Esophagus squamous epithelium (tissue), 5 donors: ENCODE data around the gene STOX1. TPM values are rescaled to one million over a fixed set of nuclear protein-coding genes. Genes with fewer than 3 reads are reported as not detected.
"Not testable (repeated sequence)": the region's sequence is repeated elsewhere in the genome, so short reads cannot be mapped to it uniquely, and the experiment has no call there.

ENCODE experiments used
- DNase-seq: peaks from one replicate; lab custom pipeline; 2025; lab: John Stamatoyannopoulos, UW
- H3K27ac ChIP-seq, 4 donors: fragments of 200-600 bp; sonication (generic); one replicate each; pipeline ENCODE4 v1.5.1; 2016 to 2019; ENCODE audit warnings: mild to moderate bottlenecking in 1 of 4
- H3K27me3 ChIP-seq, 4 donors: fragments of 200-600 bp; sonication (generic); 1 replicate in 3 of 4; 2 replicates in 1 of 4; pipeline versions ENCODE4 v1.5.1 to v1.6.0; 2017 to 2021; ENCODE audit warnings: antibody characterized with exemption in 1 of 4
- H3K36me3 ChIP-seq, 3 donors: fragments of 200-600 bp; sonication (generic); one replicate each; pipeline ENCODE4 v1.5.1; 2016 to 2019
- H3K4me1 ChIP-seq, 3 donors: fragments of 200-600 bp; sonication (generic); one replicate each; pipeline ENCODE4 v1.5.1; 2017 to 2019
- H3K4me3 ChIP-seq, 4 donors: fragments of 200-600 bp; sonication (generic); 1 replicate in 3 of 4; 2 replicates in 1 of 4; pipeline ENCODE4 v1.5.1; 2016 to 2019; ENCODE audit warnings: mild to moderate bottlenecking in 2 of 4, moderate library complexity in 1 of 4
- H3K9me3 ChIP-seq, 3 donors: fragments of 200-600 bp; sonication (generic); one replicate each; pipeline ENCODE4 v1.5.1; 2016 to 2019
- POLR2A ChIP-seq, 4 donors: fragments of 450-650 bp; IDR thresholded peaks; one replicate each; pipeline ENCODE4 v1.6.1; 2017; ENCODE audit warnings: antibody characterized with exemption in 4 of 4, mild to moderate bottlenecking in 4 of 4, moderate library complexity in 3 of 4
- WGBS, 2 donors: methylation state at CpG; one replicate each; pipeline ENCODE4 v1.1.5; 2018; 5-methylcytosine and 5-hydroxymethylcytosine counted together
- intact Hi-C: fragments of 100-400 bp; cut with DNase I; formaldehyde crosslinking; loops from one replicate; pipeline ENCODE4 v1.15.0; 2022
- total RNA-seq, 4 donors: library from RNA; depleted of rRNA; stranded (reverse); fragments of >200 nt; gene quantifications; one replicate each; pipeline ENCODE4 v1.1.0, GENCODE V29; 2016
- TF ChIP-seq, protein P1 (sequence below), 6 experiments: fragments of 450-650 bp in 4 of 6; fragments of 200-600 bp in 2 of 6; sonication (generic) in 2 of 6; IDR thresholded peaks; one replicate each; pipeline ENCODE4 v1.5.1; 2016 to 2019; ENCODE audit warnings: antibody characterized with exemption in 6 of 6, mild to moderate bottlenecking in 4 of 6, moderate library complexity in 4 of 6
- donor health status: DM: yes; HTN: yes; CAD: no.

The STOX1 gene
- total RNA-seq, 4 donors from 2014 or later: 0.19 to 2.1 (median 1.5) TPM

DNA sequence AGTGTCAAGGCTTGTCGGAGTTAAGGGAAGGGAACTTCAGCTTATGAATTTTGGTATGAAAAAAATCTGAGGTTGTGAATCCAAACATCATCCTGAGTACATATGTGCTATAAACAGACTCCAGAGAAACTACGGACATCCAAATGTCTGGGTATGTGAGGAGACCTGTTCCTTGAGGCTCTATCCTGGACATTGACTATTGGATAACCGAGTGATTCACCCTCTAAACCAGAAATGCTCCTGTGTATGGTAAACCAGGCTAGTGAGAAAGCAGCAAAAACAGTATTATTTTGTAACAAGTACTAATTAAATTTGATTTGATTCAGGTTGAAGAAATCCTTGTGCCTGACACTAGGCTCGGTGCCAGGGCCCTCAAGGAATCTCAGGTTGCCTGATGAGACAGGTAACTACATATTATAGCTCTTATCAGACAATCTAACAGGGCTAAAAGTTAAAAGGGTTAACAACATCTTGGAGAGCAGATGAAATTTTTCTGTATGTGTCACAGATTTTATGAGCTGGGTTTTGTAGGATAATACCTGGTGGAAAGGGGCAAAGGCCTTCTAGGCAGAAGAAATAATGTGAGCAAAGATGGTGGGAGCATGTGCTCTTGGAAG, 10.4 kb upstream of the STOX1 start:
- Histone ChIP-seq H3K27ac (no peak overlapping the region), H3K4me3 (no peak overlapping the region), H3K9me3 (no peaks in the 10 kb centered on the region), H3K36me3 (no peaks in the 10 kb centered on the region), H3K4me1 (no peaks in the 10 kb centered on the region), H3K27me3 (no peaks in the 10 kb centered on the region)
- intact Hi-C loops: no loop called here
- TF ChIP-seq, protein P1, sequence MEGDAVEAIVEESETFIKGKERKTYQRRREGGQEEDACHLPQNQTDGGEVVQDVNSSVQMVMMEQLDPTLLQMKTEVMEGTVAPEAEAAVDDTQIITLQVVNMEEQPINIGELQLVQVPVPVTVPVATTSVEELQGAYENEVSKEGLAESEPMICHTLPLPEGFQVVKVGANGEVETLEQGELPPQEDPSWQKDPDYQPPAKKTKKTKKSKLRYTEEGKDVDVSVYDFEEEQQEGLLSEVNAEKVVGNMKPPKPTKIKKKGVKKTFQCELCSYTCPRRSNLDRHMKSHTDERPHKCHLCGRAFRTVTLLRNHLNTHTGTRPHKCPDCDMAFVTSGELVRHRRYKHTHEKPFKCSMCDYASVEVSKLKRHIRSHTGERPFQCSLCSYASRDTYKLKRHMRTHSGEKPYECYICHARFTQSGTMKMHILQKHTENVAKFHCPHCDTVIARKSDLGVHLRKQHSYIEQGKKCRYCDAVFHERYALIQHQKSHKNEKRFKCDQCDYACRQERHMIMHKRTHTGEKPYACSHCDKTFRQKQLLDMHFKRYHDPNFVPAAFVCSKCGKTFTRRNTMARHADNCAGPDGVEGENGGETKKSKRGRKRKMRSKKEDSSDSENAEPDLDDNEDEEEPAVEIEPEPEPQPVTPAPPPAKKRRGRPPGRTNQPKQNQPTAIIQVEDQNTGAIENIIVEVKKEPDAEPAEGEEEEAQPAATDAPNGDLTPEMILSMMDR (IDR thresholded peaks at IDR 0.05): no peak
- no peak for TF ChIP-seq POLR2A (IDR thresholded peaks at IDR 0.05)
- WGBS, 2 donors: 56 to 58% methylated on average over 4 of the region's 4 CpGs
- DNase-seq: no peak

DNA sequence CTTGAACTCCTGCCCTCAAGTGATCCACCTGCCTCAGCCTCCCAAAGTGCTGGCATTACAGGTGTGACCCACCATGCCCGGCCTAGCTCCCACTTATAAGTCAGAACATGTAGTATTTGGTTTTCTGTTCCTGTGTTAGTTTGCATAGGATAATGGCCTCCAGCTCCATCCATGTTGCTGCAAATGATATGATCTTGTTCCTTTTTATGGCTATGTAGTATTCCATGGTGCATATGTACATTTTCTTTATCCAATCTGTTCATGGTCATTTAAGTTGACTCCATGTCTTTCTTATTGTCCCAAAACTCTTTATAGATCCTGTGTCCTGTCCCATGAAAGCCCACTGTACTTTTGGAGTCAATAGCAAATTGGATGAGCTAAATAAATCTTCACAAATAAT, 7.0 kb upstream of the STOX1 start:
- intact Hi-C loops, H3K27ac ChIP-seq, H3K36me3 ChIP-seq, H3K27me3 ChIP-seq, H3K4me3 ChIP-seq, H3K9me3 ChIP-seq, H3K4me1 ChIP-seq, DNase-seq: not testable (repeated sequence)
- 83 to 90% methylated on average over 1 of the region's 1 CpG for WGBS, 2 donors

DNA sequence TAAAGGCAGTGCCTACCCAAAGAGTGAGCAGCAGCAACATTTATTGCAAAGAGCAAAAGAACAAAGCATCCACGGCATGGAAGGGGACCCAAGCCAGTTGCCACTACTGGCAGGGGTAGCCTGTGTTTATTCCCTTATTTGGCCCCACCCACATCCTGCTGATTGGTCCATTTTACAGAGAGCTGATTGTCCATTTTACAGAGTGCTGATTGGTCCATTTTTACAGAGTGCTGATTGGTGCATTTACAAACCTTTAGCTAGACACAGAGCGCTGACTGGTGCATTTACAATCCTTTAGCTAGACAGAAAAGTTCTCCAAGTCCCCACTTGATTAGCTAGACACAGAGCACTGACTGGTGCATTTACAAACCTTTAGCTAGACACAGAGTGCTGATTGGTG, 4.7 kb upstream of the STOX1 start:
- H3K36me3 ChIP-seq, intact Hi-C loops, H3K9me3 ChIP-seq, DNase-seq, H3K27ac ChIP-seq, H3K4me1 ChIP-seq, H3K4me3 ChIP-seq, H3K27me3 ChIP-seq: not testable (repeated sequence)
- WGBS, 2 donors: 87 to 100% methylated on average over 2 of the region's 2 CpGs

DNA sequence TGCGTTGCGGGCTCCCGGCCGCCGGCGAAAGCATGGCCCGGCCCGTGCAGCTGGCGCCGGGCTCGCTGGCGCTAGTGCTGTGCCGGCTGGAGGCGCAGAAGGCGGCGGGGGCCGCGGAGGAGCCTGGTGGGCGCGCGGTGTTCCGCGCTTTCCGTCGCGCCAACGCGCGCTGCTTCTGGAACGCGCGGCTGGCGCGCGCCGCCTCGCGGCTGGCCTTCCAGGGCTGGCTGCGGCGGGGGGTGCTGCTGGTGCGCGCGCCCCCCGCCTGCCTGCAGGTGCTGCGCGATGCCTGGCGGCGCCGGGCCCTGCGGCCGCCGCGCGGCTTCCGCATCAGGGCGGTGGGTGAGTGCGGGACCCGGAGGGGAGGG, 245 bp downstream of the STOX1 start:
- no CpG with 5 or more reads among the region's 58 CpGs for WGBS, 2 donors

DNA sequence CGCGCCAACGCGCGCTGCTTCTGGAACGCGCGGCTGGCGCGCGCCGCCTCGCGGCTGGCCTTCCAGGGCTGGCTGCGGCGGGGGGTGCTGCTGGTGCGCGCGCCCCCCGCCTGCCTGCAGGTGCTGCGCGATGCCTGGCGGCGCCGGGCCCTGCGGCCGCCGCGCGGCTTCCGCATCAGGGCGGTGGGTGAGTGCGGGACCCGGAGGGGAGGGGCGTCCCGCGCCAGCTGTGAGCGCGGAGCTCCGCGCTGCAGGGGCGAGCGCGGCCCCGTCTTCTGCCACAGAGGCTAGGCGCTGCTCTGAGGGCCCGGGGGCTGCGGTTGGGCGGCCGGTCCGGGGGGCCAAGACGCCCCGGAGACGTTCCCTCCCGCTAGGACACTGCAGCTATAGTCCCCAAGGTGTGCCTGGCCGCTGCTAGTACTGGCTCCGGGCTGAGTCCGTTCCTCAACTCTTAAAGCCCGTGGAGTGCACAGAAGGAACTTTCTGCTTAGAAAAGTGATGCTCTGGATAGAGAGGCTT, 811 bp downstream of the STOX1 start:
- H3K4me1 ChIP-seq: peaks cover 0 to 16% (median 5%) of the 10 kb centered on the region in 3 donors
- DNase-seq, intact Hi-C loops, H3K36me3 ChIP-seq, H3K9me3 ChIP-seq: not testable (repeated sequence)
- H3K27ac ChIP-seq: peak overlapping the region in 1 of 4 donors; percentile 33
- peaks cover 0 to 21% (median 0%) of the 10 kb centered on the region in 4 donors for H3K27me3 ChIP-seq
- WGBS, 2 donors: 2% methylated on average over 9 of the region's 59 CpGs; no CpG with 5 or more reads in 1 of the 2 donors
- H3K4me3 ChIP-seq: peak overlapping the region; percentile 29 to 68 (median 44)

More for the DNA sequence above, 245 bp downstream of the STOX1 start:
- H3K27me3 ChIP-seq: peaks cover 0 to 21% (median 0%) of the 10 kb centered on the region in 4 donors
- DNase-seq, H3K9me3 ChIP-seq, intact Hi-C loops, H3K36me3 ChIP-seq: not testable (repeated sequence)
- peak overlapping the region in 2 of 4 donors; percentile 59 to 72 for H3K27ac ChIP-seq
- peaks cover 0 to 16% (median 5%) of the 10 kb centered on the region in 3 donors for H3K4me1 ChIP-seq
- H3K4me3 ChIP-seq: peak overlapping the region; percentile 53 to 73 (median 60)

DNA sequence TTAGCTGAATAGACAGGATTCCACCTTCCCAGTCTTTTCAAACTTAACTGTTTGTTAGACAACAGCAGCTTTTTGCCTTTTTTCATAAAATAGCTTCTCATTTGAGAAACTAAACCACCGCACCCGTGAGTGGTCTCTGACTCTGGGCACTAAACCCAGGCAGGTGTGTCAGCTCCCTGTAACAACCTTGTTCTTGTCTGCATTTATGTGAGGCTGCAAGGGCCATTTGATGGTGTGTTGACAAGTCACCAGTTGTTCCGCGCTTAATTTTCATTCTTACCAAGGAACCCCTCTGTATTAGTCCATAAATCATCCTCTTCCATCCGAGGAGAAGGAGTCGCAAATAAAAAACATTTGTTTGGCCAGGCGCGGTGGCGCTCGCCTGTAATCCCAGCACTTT, 1.5 kb downstream of the STOX1 start:
- no peaks in the 10 kb centered on the region for H3K9me3 ChIP-seq
- 89 to 94% methylated on average over 6 to 10 of the region's 10 CpGs for WGBS, 2 donors
- peaks cover 0 to 16% (median 5%) of the 10 kb centered on the region in 3 donors for H3K4me1 ChIP-seq
- H3K4me3 ChIP-seq: peak overlapping the region in 2 of 4 donors; percentile 40 to 48
- TF ChIP-seq, protein P1 (IDR thresholded peaks at IDR 0.05): no peak
- no peak for TF ChIP-seq POLR2A (IDR thresholded peaks at IDR 0.05)
- H3K36me3 ChIP-seq: no peaks in the 10 kb centered on the region
- H3K27me3 ChIP-seq: peaks cover 0 to 21% (median 0%) of the 10 kb centered on the region in 4 donors
- intact Hi-C loops: no loop called here
- no peak overlapping the region for H3K27ac ChIP-seq
- no peak for DNase-seq

DNA sequence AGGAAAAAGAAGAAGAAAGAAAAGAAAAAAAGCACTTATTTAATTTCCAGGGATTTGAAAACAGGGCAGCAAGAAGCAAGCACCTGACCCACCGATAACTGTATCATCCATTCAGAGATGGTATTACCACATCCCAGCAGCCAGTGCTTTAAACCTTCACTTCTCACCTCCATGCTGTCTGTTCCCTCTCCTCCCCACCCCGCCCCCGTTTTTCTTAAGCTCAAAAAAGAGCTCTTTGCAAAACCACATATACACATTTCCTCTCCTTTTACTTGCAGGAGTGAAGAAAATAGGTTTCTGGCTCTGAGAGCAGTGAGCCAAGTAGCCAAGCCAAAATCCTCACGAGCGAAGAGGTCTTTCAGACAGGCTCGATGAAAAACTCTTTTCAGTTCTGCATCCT, 2.2 kb downstream of the STOX1 start:
- Histone ChIP-seq H3K27me3 (peaks cover 0 to 21% (median 0%) of the 10 kb centered on the region in 4 donors), H3K27ac (no peak overlapping the region), H3K4me1 (peaks cover 0 to 16% (median 5%) of the 10 kb centered on the region in 3 donors), H3K4me3 (no peak overlapping the region), H3K9me3 (no peaks in the 10 kb centered on the region), H3K36me3 (no peaks in the 10 kb centered on the region)
- DNase-seq: no peak
- 56 to 80% methylated on average over 6 of the region's 6 CpGs for WGBS, 2 donors
- intact Hi-C loops: no loop called here
- TF ChIP-seq, protein P1 (IDR thresholded peaks at IDR 0.05): no peak
- no peak for TF ChIP-seq POLR2A (IDR thresholded peaks at IDR 0.05)
